Hepatocyte (in vitro differentiated cells): Measurements from ENCODE around the gene EIF2AK2. TPM values are rescaled to one million over a fixed set of nuclear protein-coding genes. Genes with fewer than 3 reads are reported as not detected.

Experiments used
- DNase-seq: peaks from one replicate; pipeline ENCODE4 v3.0.0-alpha.2; 2016; ENCODE audit warnings: low spot score
- H2AFZ ChIP-seq: fragments of 200-600 bp; sonication (generic); 2 replicates; pipeline ENCODE4 v1.6.0; 2016; ENCODE audit warnings: antibody characterized with exemption, mild to moderate bottlenecking
- H3K27ac ChIP-seq: fragments of 200-600 bp; sonication (generic); 2 replicates; pipeline ENCODE4 v1.5.1; 2016; ENCODE audit warnings: mild to moderate bottlenecking
- H3K27me3 ChIP-seq: fragments of 200-600 bp; sonication (generic); 2 replicates; pipeline ENCODE4 v1.6.1; 2016
- H3K36me3 ChIP-seq: fragments of 200-600 bp; sonication (generic); replicated peaks from 2 replicates; pipeline ENCODE4 v1.5.1; 2016; ENCODE audit warnings: low read depth; ENCODE audit not compliant: insufficient read depth
- H3K4me1 ChIP-seq: fragments of 200-600 bp; sonication (generic); 2 replicates; pipeline ENCODE4 v1.5.1; 2016; ENCODE audit warnings: mild to moderate bottlenecking, moderate library complexity; ENCODE audit not compliant: insufficient read depth
- H3K4me2 ChIP-seq: fragments of 200-600 bp; sonication (generic); 2 replicates; pipeline ENCODE4 v1.6.0; 2016
- H3K4me3 ChIP-seq: fragments of 200-600 bp; sonication (generic); 2 replicates; pipeline ENCODE4 v1.5.1; 2016; ENCODE audit warnings: mild to moderate bottlenecking
- H3K79me2 ChIP-seq: fragments of 200-600 bp; sonication (generic); 2 replicates; pipeline ENCODE4 v1.6.0; 2017; ENCODE audit warnings: mild to moderate bottlenecking
- H3K9me2 ChIP-seq: fragments of 200-600 bp; sonication (generic); replicated peaks from 2 replicates; pipeline ENCODE4 v1.6.0; 2017; ENCODE audit warnings: mild to moderate bottlenecking; ENCODE audit not compliant: insufficient read depth
- H3K9me3 ChIP-seq: fragments of 200-600 bp; sonication (generic); 2 replicates; pipeline ENCODE4 v1.5.1; 2016; ENCODE audit warnings: low read depth, mild to moderate bottlenecking
- H4K20me1 ChIP-seq: fragments of 200-600 bp; sonication (generic); 2 replicates; pipeline ENCODE4 v1.6.0; 2016; ENCODE audit warnings: mild to moderate bottlenecking; ENCODE audit not compliant: insufficient read depth, poor library complexity, severe bottlenecking
- CTCF ChIP-seq: fragments of 200-600 bp; sonication (generic); IDR thresholded peaks from 2 replicates; pipeline ENCODE4 v1.5.1; 2016; ENCODE audit warnings: antibody characterized with exemption, mild to moderate bottlenecking; ENCODE audit not compliant: poor library complexity
- EZH2 ChIP-seq: fragments of 200-600 bp; sonication (generic); IDR thresholded peaks from 2 replicates; pipeline ENCODE4 v1.6.1; 2016; ENCODE audit warnings: antibody characterized with exemption, mild to moderate bottlenecking, borderline replicate concordance
- EZH2phosphoT487 ChIP-seq: fragments of 200-600 bp; sonication (generic); IDR thresholded peaks from one replicate; pipeline ENCODE4 v1.6.1; 2018; ENCODE audit warnings: antibody characterized with exemption, mild to moderate bottlenecking, low read depth, moderate library complexity; ENCODE audit not compliant: unreplicated experiment, severe bottlenecking
- WGBS: methylation state at CpG from one replicate; pipeline ENCODE4 v1.1.6; 2016; ENCODE audit warnings: low lambda C conversion rate; ENCODE audit errors: missing lambda C conversion rate; 5-methylcytosine and 5-hydroxymethylcytosine counted together
- polyA plus RNA-seq: library from polyadenylated mRNA; unstranded; fragments of >200 nt; fragmentation: Nextera tagmentation; extraction: Ambion mirVana; gene quantifications from 2 replicates; pipeline ENCODE4 v1.2.1, GENCODE V29; 2016
- total RNA-seq: library from RNA; depleted of rRNA; stranded (reverse); fragments of >200 nt; gene quantifications from 2 replicates; pipeline ENCODE4 v1.2.3, GENCODE V29; 2014

Gene EIF2AK2
- total and polyA plus RNA-seq, 2 experiments from 2014 or later, result 22.2 to 38.4 TPM

- no peak overlapping the region for H3K4me2 ChIP-seq
- no peaks in the 10 kb centered on the region for H3K4me1 ChIP-seq
- H3K27me3 ChIP-seq, result no peaks in the 10 kb centered on the region
- H3K9me2 ChIP-seq, result no peaks in the 10 kb centered on the region
- 94% methylated on average over 1 of the region's 1 CpG for WGBS
- no peak for TF ChIP-seq EZH2
- TF ChIP-seq EZH2phosphoT487, result no peak
- TF ChIP-seq CTCF, result no peak
- H3K4me3 ChIP-seq, result no peak overlapping the region
- no peaks in the 10 kb centered on the region for H3K36me3 ChIP-seq
- peaks cover 2% of the 10 kb centered on the region for H4K20me1 ChIP-seq
- no peak overlapping the region for H3K27ac ChIP-seq
- H3K79me2 ChIP-seq, result peaks cover 18% of the 10 kb centered on the region
- no peak overlapping the region for H2AFZ ChIP-seq
- DNase-seq, result no peak
- H3K9me3 ChIP-seq, result no peaks in the 10 kb centered on the region
Observed at GRCh38 chr2:37143974-37144373, 12.8 kb downstream of the EIF2AK2 start.

GRCh38 chr2:37142546-37142945 lies 14.2 kb downstream of the EIF2AK2 start:
- H2AFZ ChIP-seq, result no peak overlapping the region
- no peaks in the 10 kb centered on the region for H3K9me3 ChIP-seq
- no peak overlapping the region for H3K27ac ChIP-seq
- no peaks in the 10 kb centered on the region for H4K20me1 ChIP-seq
- H3K79me2 ChIP-seq, result peaks cover 5% of the 10 kb centered on the region
- no peak for DNase-seq
- H3K36me3 ChIP-seq, result no peaks in the 10 kb centered on the region
- no peaks in the 10 kb centered on the region for H3K9me2 ChIP-seq
- no peak overlapping the region for H3K4me3 ChIP-seq
- no peaks in the 10 kb centered on the region for H3K4me1 ChIP-seq
- no peak overlapping the region for H3K4me2 ChIP-seq
- TF ChIP-seq CTCF, result no peak
- TF ChIP-seq EZH2phosphoT487, result no peak
- TF ChIP-seq EZH2, result no peak
- no peaks in the 10 kb centered on the region for H3K27me3 ChIP-seq

GRCh38 chr2:37132914-37133313 lies 23.9 kb downstream of the EIF2AK2 start:
- TF ChIP-seq CTCF (no peak), EZH2 (no peak)
- no peaks in the 10 kb centered on the region for H3K4me1 ChIP-seq
- H3K27me3 ChIP-seq, result no peaks in the 10 kb centered on the region
- no peaks in the 10 kb centered on the region for H3K36me3 ChIP-seq
- no peaks in the 10 kb centered on the region for H3K9me3 ChIP-seq
- H3K27ac ChIP-seq, result no peak overlapping the region
- no peaks in the 10 kb centered on the region for H3K79me2 ChIP-seq
- no peaks in the 10 kb centered on the region for H4K20me1 ChIP-seq
- no peak overlapping the region for H2AFZ ChIP-seq
- WGBS, result 96% methylated on average over 6 of the region's 6 CpGs
- H3K9me2 ChIP-seq, result no peaks in the 10 kb centered on the region
- H3K4me2 ChIP-seq, result no peak overlapping the region
- no peak for DNase-seq
- no peak overlapping the region for H3K4me3 ChIP-seq

- no peaks in the 10 kb centered on the region for H4K20me1 ChIP-seq
Observed at GRCh38 chr2:37125416-37125815, 31.4 kb downstream of the EIF2AK2 start.

More at GRCh38 chr2:37125416-37125815, 31.4 kb downstream of the EIF2AK2 start:
- Histone ChIP-seq H3K27ac (no peak overlapping the region), H3K27me3 (no peaks in the 10 kb centered on the region), H2AFZ (no peak overlapping the region), H3K4me3 (no peak overlapping the region), H3K9me2 (no peaks in the 10 kb centered on the region), H3K9me3 (no peaks in the 10 kb centered on the region), H3K79me2 (no peaks in the 10 kb centered on the region), H3K36me3 (peaks cover 3% of the 10 kb centered on the region), H3K4me1 (no peaks in the 10 kb centered on the region), H3K4me2 (no peak overlapping the region)
- DNase-seq, result no peak
- WGBS, result 96% methylated on average over 2 of the region's 2 CpGs
- TF ChIP-seq EZH2 (no peak), EZH2phosphoT487 (no peak), CTCF (no peak)
